ENCODE measurements around the gene GNPTG. TPM values are rescaled to one million over a fixed set of nuclear protein-coding genes. Genes with fewer than 3 reads are reported as not detected.

Gene GNPTG
- total and polyA plus RNA-seq, 2 of the 13 experiments (the other 11 are each of a cell fraction or from before 2014, with no cell fraction given) = 22.7 to 71.1 TPM

DNA sequence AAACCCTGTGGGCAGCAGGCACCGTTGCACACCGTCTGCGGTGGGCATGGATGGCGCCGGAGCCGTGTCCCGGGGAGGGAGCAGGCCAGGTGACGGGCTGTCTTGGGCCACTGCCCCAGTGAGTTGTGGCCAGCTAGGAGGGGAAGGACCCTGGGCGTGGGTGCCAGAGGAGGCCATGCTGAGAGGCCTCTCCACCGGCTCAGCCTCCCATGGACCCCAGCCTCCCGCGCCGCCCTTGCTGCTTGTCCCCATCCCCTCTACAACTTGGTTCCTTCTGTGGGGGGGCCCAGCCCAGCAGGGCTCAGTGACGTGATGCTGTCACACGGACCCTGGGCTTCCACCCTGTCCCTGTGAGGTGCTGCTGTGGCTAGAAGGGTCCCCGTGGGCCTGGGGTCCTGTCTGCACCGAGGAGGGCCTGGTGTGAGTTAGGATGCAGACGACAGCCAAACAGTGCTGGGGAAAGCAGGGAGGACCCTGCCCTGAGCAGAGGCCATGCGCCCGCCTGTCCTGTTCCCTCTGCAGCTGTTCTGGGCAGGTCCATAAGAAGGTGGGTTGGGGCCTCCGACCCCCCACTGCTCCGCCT, 31.0 kb upstream of the GNPTG start:
- Histone ChIP-seq H3K36me3 (replicated peaks in 1 of 2; ENCODE audit: control insufficient read depth in 1 of 2, insufficient read depth in 2 of 2, low read length in 2 of 2) (peaks cover 41 to 76% of the 10 kb centered on the region in 2 experiments; a peak in 4 of 5 replicates), H3K9me3 (ENCODE audit: low read length) (no peaks in the 10 kb centered on the region), H3K4me2 (ENCODE audit: low read depth, low read length) (no peak overlapping the region), H3K4me3 (replicated peaks in 1 of 3; ENCODE audit: insufficient read depth in 1 of 3, low read depth in 2 of 3, low read length in 3 of 3) (no peak overlapping the region), H3K79me2 (ENCODE audit: insufficient read depth, low read length) (peaks cover 8% of the 10 kb centered on the region), H3K9ac (ENCODE audit: insufficient read depth, low read depth, low read length) (no peak overlapping the region), H3K27ac (ENCODE audit: extremely low read length, insufficient read depth, low read length) (no peak overlapping the region), H2AFZ (ENCODE audit: low read length) (no peak overlapping the region), H3K27me3 (ENCODE audit: control insufficient read depth in 1 of 2, insufficient read depth in 2 of 2, low read length in 2 of 2) (no peaks in the 10 kb centered on the region), H3K4me1 (ENCODE audit: insufficient read depth, low read length) (no peaks in the 10 kb centered on the region), H4K20me1 (ENCODE audit: insufficient read depth, low read length) (peaks cover 3% of the 10 kb centered on the region; the same call in 1 of the 2 replicates)
- ChIA-PET POLR2A (no interaction called here), CTCF (ENCODE audit: low intra/inter-chr PET ratio, low total read pairs) (no interaction called here)
- FAIRE-seq = no peak
- TF ChIP-seq ZNF143 (CRISPR knock-in tag; IDR thresholded peaks at IDR 0.05) (no peak), RBM22 (optimal IDR thresholded peaks at IDR 0.05; ENCODE audit: low read length) (peak; percentile 15), POLR2A (IDR thresholded peaks at IDR 0.05; ENCODE audit: insufficient read depth in 1 of 2, low read depth in 2 of 2, low read length in 2 of 2) (0 out of 4 replicates have a peak, but pooled peaks of 1 of the 2 experiments have one; percentile 5), CAMTA2 (CRISPR knock-in tag; IDR thresholded peaks at IDR 0.05; ENCODE audit: borderline replicate concordance) (no peak), TP53 (CRISPR knock-in tag; conservative IDR thresholded peaks at IDR 0.05) (no peak), KDM5A (IDR thresholded peaks at IDR 0.05; ENCODE audit: borderline replicate concordance, low read length) (no peak), ZNF646 (CRISPR knock-in tag; IDR thresholded peaks at IDR 0.05) (no peak), ZFP41 (CRISPR knock-in tag; IDR thresholded peaks at IDR 0.05; ENCODE audit: borderline replicate concordance) (no peak), AGO2 (optimal IDR thresholded peaks at IDR 0.05; ENCODE audit: low read depth, low read length) (peak; percentile 89)
- in situ Hi-C loops (cut with HindIII; ENCODE audit: extremely low pct_ligation_motif_present, low pct_unique_long_range_greater_than_20kb) = no loop called here
- no peak for DNase-seq (ENCODE audit: low spot score)
- intact Hi-C loops (cut with micrococcal nuclease; ENCODE audit: unreplicated experiment) = no loop called here
- ATAC-seq = no peak; the same call in 2 of the 3 replicates
- 86% methylated on average over 14 of the region's 22 CpGs for WGBS (ENCODE audit: low lambda C conversion rate)
- BruUV-seq (replicated peaks) = no TSS peak
